Fibroblast of skin of right quadriceps (primary cell): ENCODE results near the gene OR9A2.

Source experiments
- DNase-seq: peaks from one replicate; pipeline ENCODE4 v3.0.0-alpha.2; 2013

The OR9A2 gene

GRCh38 chr7:143027032-143027431 is at the start of gene OR9A2:
Gene OR9A2, minus strand, starts transcription at chr7:143027132. Its CDS starts 0 bp downstream, at chr7:143027132.
- DNase-seq: no peak

- no peak for DNase-seq
Measured at GRCh38 chr7:143074141-143074540, 47.2 kb upstream of the OR9A2 start.

GRCh38 chr7:143073556-143073955 is 46.6 kb upstream of the OR9A2 start:
- DNase-seq: no peak

- no peak for DNase-seq
Measured at GRCh38 chr7:143069912-143070500, 43.1 kb upstream of the OR9A2 start.

- no peak for DNase-seq
Measured at GRCh38 chr7:143068446-143068845, 41.5 kb upstream of the OR9A2 start.

- DNase-seq: no peak
Measured at GRCh38 chr7:143063741-143064140, 36.8 kb upstream of the OR9A2 start.

GRCh38 chr7:143055754-143056153 is 28.8 kb upstream of the OR9A2 start:
- DNase-seq: no peak

- no peak for DNase-seq
Measured at GRCh38 chr7:143054621-143055020, 27.7 kb upstream of the OR9A2 start.

- DNase-seq: no peak
Measured at GRCh38 chr7:143052041-143052440, 25.1 kb upstream of the OR9A2 start, which contains the start of gene OR6V1. Gene OR6V1, plus strand, starts transcription at chr7:143052341. Its CDS starts 0 bp downstream, at chr7:143052341.

GRCh38 chr7:143050931-143051330 is 24.0 kb upstream of the OR9A2 start:
- no peak for DNase-seq

GRCh38 chr7:143049362-143049761 is 22.4 kb upstream of the OR9A2 start:
- DNase-seq: no peak

GRCh38 chr7:143048827-143049226 is 21.9 kb upstream of the OR9A2 start:
- no peak for DNase-seq

- no peak for DNase-seq
Measured at GRCh38 chr7:143047326-143047725, 20.4 kb upstream of the OR9A2 start.

GRCh38 chr7:143046426-143046851 is 19.5 kb upstream of the OR9A2 start:
- DNase-seq: no peak

GRCh38 chr7:143043391-143043790 is 16.5 kb upstream of the OR9A2 start:
- DNase-seq: no peak

GRCh38 chr7:143042790-143043271 is 15.9 kb upstream of the OR9A2 start:
- DNase-seq: no peak

- peak; percentile 14 for DNase-seq
Measured at GRCh38 chr7:143042159-143042789, 15.3 kb upstream of the OR9A2 start.

GRCh38 chr7:143041346-143041745 is 14.4 kb upstream of the OR9A2 start:
- DNase-seq: no peak

- DNase-seq: no peak
Measured at GRCh38 chr7:143040209-143040715, 13.3 kb upstream of the OR9A2 start.

GRCh38 chr7:143038635-143039034 is 11.7 kb upstream of the OR9A2 start:
- DNase-seq: no peak

GRCh38 chr7:143027683-143028082 is 751 bp upstream of the OR9A2 start:
- DNase-seq: no peak

- no peak for DNase-seq
Measured at GRCh38 chr7:143025371-143025770, 1.6 kb downstream of the OR9A2 start.

GRCh38 chr7:143023047-143023446 is 3.9 kb downstream of the OR9A2 start:
- DNase-seq: no peak

- no peak for DNase-seq
Measured at GRCh38 chr7:143018931-143019330, 8.0 kb downstream of the OR9A2 start.
